Retinal pigment epithelial cell (primary cell): ENCODE data around the gene FBXW2.

Experiments used
- DNase-seq: peaks from one replicate; pipeline ENCODE4 v3.0.0-alpha.2; 2010; ENCODE audit warnings: low read depth
- H3K4me3 ChIP-seq: 2 replicates; pipeline ENCODE4 v1.5.1; 2011; ENCODE audit warnings: mild to moderate bottlenecking, low read length, control low read depth, moderate library complexity
- TF ChIP-seq, protein P1 (sequence below): conservative IDR thresholded peaks from 2 replicates; pipeline ENCODE4 v1.5.1; 2011; ENCODE audit warnings: low read depth, low read length, control low read depth, inconsistent platforms

The FBXW2 gene

DNA sequence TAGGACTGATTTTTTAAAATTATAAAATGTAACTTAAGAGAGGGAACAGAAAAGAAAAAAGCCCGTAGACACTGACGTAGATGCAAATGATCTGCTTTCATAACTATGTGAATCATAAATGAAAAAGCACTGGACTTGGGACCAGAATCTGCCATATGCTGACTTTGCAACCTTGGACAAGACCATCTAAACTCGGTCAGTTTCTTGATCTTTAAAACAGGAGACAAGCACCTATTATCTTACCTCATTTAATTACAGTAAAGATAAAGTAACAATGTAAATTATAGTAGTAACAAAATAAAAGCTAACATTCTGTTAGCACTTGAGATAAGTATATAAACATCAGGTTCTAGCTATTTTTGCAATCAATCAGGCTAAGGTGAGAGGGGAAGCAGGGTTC lies 20.0 kb downstream of the FBXW2 start:
- no peak for DNase-seq
- TF ChIP-seq, protein P1, sequence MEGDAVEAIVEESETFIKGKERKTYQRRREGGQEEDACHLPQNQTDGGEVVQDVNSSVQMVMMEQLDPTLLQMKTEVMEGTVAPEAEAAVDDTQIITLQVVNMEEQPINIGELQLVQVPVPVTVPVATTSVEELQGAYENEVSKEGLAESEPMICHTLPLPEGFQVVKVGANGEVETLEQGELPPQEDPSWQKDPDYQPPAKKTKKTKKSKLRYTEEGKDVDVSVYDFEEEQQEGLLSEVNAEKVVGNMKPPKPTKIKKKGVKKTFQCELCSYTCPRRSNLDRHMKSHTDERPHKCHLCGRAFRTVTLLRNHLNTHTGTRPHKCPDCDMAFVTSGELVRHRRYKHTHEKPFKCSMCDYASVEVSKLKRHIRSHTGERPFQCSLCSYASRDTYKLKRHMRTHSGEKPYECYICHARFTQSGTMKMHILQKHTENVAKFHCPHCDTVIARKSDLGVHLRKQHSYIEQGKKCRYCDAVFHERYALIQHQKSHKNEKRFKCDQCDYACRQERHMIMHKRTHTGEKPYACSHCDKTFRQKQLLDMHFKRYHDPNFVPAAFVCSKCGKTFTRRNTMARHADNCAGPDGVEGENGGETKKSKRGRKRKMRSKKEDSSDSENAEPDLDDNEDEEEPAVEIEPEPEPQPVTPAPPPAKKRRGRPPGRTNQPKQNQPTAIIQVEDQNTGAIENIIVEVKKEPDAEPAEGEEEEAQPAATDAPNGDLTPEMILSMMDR: no peak
- H3K4me3 ChIP-seq: no peak overlapping the region

DNA sequence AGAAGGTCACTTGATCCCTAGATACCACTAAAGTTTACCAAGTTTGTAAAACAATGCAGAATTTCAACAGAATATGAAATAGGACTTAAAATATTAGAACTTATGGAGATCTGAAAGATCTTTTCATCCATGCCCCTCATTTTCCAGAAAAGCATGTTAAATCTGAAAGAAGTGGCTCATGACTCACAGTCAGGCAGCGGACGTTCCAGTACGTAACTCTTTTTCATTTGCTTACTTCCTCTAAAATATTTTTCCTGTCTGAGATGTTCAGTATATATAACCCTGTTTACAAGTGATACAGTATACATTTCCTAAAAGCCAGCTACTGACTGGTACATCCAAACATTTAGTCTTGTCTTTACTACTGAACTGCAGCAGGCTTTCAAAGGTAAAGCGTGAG lies 22.3 kb downstream of the FBXW2 start:
- DNase-seq: no peak
- no peak overlapping the region for H3K4me3 ChIP-seq
- TF ChIP-seq, protein P1: no peak

DNA sequence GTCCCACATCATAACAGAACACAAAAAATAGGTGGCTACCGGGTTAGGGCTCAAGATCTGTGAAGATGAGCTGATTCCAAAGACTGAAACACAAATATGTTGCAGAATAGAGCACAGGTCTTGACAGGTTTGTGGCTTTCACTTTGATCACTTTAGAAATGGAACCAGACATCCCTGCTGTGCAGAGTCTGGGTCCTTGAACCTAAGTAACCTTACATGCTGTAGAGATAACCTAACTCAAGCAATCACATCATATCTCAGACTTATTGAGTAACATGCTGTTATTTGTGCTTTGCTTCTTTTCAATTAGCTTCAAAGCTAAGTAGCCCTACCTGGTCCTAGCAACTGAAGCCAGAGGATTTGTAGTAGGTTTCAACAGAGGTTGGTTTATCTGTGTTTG lies 24.3 kb downstream of the FBXW2 start:
- DNase-seq: no peak

DNA sequence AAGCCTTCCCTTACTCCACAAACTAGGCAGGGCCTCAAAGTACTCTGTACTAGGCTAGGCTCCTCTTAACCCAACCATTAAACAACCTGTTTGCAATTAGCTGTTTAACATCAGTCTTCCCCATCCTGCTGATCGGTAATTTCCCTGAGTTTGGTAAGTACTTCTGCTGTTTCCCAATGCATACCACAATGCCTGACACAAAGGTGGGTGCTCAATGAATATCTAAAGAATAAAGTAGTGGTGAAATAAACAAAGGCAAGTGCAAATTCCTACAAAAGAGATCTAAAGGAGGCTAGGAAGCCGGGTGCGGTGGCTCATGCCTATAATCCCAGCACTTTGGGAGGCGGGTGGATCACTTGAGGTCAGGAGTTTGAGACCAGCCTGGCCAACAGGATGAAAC lies 25.0 kb downstream of the FBXW2 start:
- TF ChIP-seq, protein P1: no peak
- DNase-seq: no peak
- H3K4me3 ChIP-seq: no peak overlapping the region

More for the DNA sequence above, 24.3 kb downstream of the FBXW2 start:
- TF ChIP-seq, protein P1: no peak
- H3K4me3 ChIP-seq: no peak overlapping the region

- TF ChIP-seq, protein P1: no peak
- no peak overlapping the region for H3K4me3 ChIP-seq
- no peak for DNase-seq
These were observed 25.8 kb downstream of the FBXW2 start for GRCh38 chr9:120767451-120767850.

DNA sequence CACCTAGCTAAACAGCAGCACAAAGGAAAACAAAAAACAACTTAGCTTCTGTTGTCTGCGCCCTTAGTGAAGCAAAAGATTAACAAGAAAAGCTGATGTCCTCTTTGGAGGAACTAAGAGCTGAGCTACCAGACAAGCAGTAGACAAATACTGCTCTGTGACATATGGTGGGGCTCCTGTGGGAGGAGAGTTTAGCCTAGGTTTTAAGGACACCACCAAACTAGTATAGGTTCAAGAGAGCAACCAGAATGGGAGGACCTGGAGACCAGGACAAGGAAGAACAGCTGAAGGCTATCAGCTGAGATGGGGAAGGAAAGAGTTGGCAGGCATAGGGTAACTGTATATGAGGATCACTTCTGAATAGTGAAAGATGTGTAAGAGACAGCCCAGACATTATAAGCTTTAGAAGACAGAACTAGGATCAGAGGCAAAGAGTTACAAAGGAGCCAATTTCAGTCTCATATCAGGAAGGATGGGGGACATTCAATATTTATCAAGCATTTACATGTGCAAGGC lies 27.2 kb downstream of the FBXW2 start:
- TF ChIP-seq, protein P1: no peak
- no peak for DNase-seq
- H3K4me3 ChIP-seq: no peak overlapping the region

GRCh38 chr9:120764476-120764875 lies 28.7 kb downstream of the FBXW2 start:
- H3K4me3 ChIP-seq: no peak overlapping the region
- DNase-seq: no peak
- TF ChIP-seq, protein P1: no peak
